KMS-11 (cell line): ENCODE data around the gene SLK.

Experiments
- H2AFZ ChIP-seq: fragments of 200-600 bp; sonication (generic); 2 replicates; pipeline ENCODE4 v1.6.1; 2016; ENCODE audit warnings: antibody characterized with exemption, mixed run types, low read depth
- H3K27ac ChIP-seq: fragments of 200-600 bp; sonication (generic); 2 replicates; pipeline ENCODE4 v1.6.1; 2016; ENCODE audit warnings: mild to moderate bottlenecking, mixed run types
- H3K27me3 ChIP-seq: fragments of 200-600 bp; sonication (generic); 2 replicates; pipeline ENCODE4 v1.6.1; 2017; ENCODE audit warnings: mild to moderate bottlenecking, low read depth, mixed run types, moderate library complexity; ENCODE audit not compliant: insufficient read depth
- H3K36me3 ChIP-seq: fragments of 200-600 bp; sonication (generic); 2 replicates; pipeline ENCODE4 v1.6.1; 2017; ENCODE audit warnings: mild to moderate bottlenecking, mixed run types; ENCODE audit not compliant: insufficient read depth
- H3K4me1 ChIP-seq: fragments of 200-600 bp; sonication (generic); 2 replicates; pipeline ENCODE4 v1.6.1; 2016; ENCODE audit warnings: mild to moderate bottlenecking, low read depth, mixed run types; ENCODE audit not compliant: poor library complexity, severe bottlenecking
- H3K4me2 ChIP-seq: fragments of 200-600 bp; sonication (generic); 2 replicates; pipeline ENCODE4 v1.7.0; 2016; ENCODE audit warnings: mild to moderate bottlenecking, mixed run types
- H3K4me3 ChIP-seq: fragments of 200-600 bp; sonication (generic); IDR thresholded peaks from 2 replicates; pipeline ENCODE4 v1.6.1; 2017; ENCODE audit warnings: low read depth, low read length, mixed read lengths; ENCODE audit not compliant: insufficient read depth
- H3K79me2 ChIP-seq: fragments of 200-600 bp; sonication (generic); 2 replicates; pipeline ENCODE4 v1.6.1; 2016; ENCODE audit warnings: low read depth, mixed run types; ENCODE audit not compliant: insufficient read depth
- H3K9ac ChIP-seq: fragments of 200-600 bp; sonication (generic); 2 replicates; pipeline ENCODE4 v1.6.1; 2016; ENCODE audit warnings: mild to moderate bottlenecking, mixed run types
- H4K20me1 ChIP-seq: fragments of 200-600 bp; sonication (generic); 2 replicates; pipeline ENCODE4 v1.6.1; 2016; ENCODE audit warnings: mild to moderate bottlenecking, mixed run types; ENCODE audit not compliant: insufficient read depth
- TF ChIP-seq, protein P1 (sequence below): fragments of 200-600 bp; sonication (generic); conservative IDR thresholded peaks from 2 replicates; pipeline ENCODE4 v1.6.1; 2017; ENCODE audit warnings: low read depth, mild to moderate bottlenecking, antibody characterized with exemption, low read length, moderate library complexity, mixed read lengths

Gene SLK

DNA sequence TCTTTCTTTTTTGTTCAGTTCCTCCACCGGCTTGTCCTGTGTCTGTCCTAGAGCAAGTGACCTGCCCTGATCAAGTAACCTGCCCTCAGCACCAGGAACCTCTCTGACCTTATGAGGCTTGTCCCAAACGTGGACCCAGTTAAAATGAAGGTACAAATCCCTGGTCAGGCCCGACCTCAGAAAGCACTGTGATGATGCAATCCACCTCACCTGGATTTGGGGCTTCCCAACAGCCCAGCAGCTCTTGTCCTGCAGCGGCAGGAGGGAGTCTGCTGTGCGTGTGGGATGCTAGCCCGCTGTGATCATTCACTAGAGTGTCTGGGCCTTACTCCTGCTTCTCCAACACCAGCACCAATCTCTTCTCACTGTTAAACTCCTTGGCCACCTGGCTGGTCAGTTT, 107.6 kb downstream of the SLK start:
- Histone ChIP-seq H2AFZ (no peak overlapping the region), H3K79me2 (no peaks in the 10 kb centered on the region), H3K9ac (no peak overlapping the region), H3K4me3 (no peak overlapping the region), H3K4me2 (no peak overlapping the region), H4K20me1 (no peaks in the 10 kb centered on the region), H3K4me1 (no peaks in the 10 kb centered on the region), H3K27ac (no peak overlapping the region), H3K27me3 (no peaks in the 10 kb centered on the region), H3K36me3 (no peaks in the 10 kb centered on the region)
- TF ChIP-seq, protein P1, sequence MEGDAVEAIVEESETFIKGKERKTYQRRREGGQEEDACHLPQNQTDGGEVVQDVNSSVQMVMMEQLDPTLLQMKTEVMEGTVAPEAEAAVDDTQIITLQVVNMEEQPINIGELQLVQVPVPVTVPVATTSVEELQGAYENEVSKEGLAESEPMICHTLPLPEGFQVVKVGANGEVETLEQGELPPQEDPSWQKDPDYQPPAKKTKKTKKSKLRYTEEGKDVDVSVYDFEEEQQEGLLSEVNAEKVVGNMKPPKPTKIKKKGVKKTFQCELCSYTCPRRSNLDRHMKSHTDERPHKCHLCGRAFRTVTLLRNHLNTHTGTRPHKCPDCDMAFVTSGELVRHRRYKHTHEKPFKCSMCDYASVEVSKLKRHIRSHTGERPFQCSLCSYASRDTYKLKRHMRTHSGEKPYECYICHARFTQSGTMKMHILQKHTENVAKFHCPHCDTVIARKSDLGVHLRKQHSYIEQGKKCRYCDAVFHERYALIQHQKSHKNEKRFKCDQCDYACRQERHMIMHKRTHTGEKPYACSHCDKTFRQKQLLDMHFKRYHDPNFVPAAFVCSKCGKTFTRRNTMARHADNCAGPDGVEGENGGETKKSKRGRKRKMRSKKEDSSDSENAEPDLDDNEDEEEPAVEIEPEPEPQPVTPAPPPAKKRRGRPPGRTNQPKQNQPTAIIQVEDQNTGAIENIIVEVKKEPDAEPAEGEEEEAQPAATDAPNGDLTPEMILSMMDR: no peak

DNA sequence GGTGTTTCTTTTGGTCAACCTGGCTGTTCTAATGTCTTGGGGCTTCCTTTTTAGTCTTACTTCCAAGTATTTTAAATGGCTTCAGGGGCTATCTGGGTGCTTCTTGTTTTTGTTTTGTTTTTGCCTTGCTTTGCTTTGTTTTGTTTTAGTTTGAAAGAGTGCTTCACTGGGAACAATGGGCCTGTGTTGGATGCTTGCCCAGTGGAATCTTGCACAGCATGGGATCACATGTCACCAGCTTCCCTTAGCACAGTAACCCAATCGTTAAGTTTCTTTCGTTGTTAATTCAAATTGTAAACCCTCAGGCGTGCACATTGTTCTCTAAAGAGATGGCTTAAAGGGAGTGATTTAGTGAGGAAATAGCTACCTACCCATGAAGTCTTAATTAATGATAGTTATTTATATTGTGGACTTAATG, 109.8 kb downstream of the SLK start:
- no peak overlapping the region for H3K9ac ChIP-seq

DNA sequence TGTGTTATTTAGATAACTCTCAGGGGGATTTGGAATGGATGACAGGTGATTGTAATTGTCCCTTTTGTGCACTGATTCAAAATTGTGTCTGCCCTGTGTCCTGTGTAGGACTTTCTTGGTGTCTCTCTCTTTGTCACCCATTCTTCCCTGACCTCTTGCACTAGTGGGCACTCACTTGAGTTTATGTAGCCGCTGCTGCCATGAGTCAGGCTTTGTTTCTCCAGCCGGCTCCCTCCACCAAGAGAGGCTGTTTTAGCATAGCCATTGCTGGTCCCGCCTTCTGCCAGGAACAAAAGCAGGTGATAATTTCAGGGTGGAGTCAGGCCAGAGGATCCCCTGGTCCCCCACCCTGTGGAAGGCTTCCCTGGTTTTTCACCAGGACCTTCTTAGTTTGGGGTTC, 110.3 kb downstream of the SLK start:
- Histone ChIP-seq H4K20me1 (no peaks in the 10 kb centered on the region), H3K27ac (no peak overlapping the region), H3K4me2 (no peak overlapping the region), H3K36me3 (no peaks in the 10 kb centered on the region), H3K4me3 (no peak overlapping the region), H3K27me3 (no peaks in the 10 kb centered on the region), H2AFZ (no peak overlapping the region), H3K4me1 (no peaks in the 10 kb centered on the region), H3K9ac (no peak overlapping the region), H3K79me2 (no peaks in the 10 kb centered on the region)
- TF ChIP-seq, protein P1: no peak

More for the DNA sequence above, 109.8 kb downstream of the SLK start:
- H4K20me1 ChIP-seq: no peaks in the 10 kb centered on the region
- H3K4me3 ChIP-seq: no peak overlapping the region
- no peaks in the 10 kb centered on the region for H3K36me3 ChIP-seq
- no peak overlapping the region for H3K4me2 ChIP-seq
- no peaks in the 10 kb centered on the region for H3K4me1 ChIP-seq
- TF ChIP-seq, protein P1: no peak
- no peak overlapping the region for H2AFZ ChIP-seq
- no peaks in the 10 kb centered on the region for H3K27me3 ChIP-seq
- H3K27ac ChIP-seq: no peak overlapping the region
- no peaks in the 10 kb centered on the region for H3K79me2 ChIP-seq

DNA sequence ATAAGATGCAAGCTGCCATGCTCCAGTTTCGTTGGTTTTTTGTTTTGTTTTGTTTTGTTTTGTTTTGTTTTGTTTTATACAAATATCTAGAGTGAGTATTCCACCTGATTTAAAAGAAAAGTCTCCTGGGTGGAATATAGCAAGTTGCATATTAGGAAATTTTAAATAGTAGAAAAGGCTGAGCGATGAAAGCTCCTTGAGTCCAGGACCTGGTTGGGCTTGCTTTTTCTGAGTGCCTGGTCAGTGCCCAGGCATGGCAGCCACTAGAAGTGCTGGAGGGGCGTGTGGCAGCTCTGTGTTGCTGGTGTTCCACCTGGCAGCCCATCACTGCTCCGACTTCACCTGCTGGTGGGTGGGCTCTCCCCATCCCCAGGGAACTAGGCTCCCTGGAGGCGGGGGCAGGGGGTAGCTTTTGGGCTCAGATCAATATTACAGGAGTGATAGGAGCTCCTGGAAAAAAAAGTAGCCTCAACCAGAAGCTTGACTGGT, 110.8 kb downstream of the SLK start:
- no peak overlapping the region for H2AFZ ChIP-seq
- no peak overlapping the region for H3K4me3 ChIP-seq
- H3K4me2 ChIP-seq: no peak overlapping the region
- H3K4me1 ChIP-seq: no peaks in the 10 kb centered on the region
- no peaks in the 10 kb centered on the region for H3K27me3 ChIP-seq
- H3K9ac ChIP-seq: no peak overlapping the region
- no peak overlapping the region for H3K27ac ChIP-seq
- TF ChIP-seq, protein P1: no peak
- no peaks in the 10 kb centered on the region for H4K20me1 ChIP-seq
- H3K79me2 ChIP-seq: no peaks in the 10 kb centered on the region
- no peaks in the 10 kb centered on the region for H3K36me3 ChIP-seq
